OCI-LY3 (cell line): ENCODE data around the gene PCSK5.

Experiments
- H2AFZ ChIP-seq: fragments of 200-600, 300-600 bp; shearing (Covaris generic); 2 replicates; pipeline ENCODE4 v1.6.0; 2014; ENCODE audit warnings: antibody characterized with exemption, low read depth, low read length
- H3K27ac ChIP-seq: fragments of 200-600, 300-600 bp; sonication (generic); 2 replicates; pipeline ENCODE4 v1.5.1; 2014; ENCODE audit warnings: mild to moderate bottlenecking, low read length, moderate library complexity, mixed read lengths
- H3K27me3 ChIP-seq: fragments of 200-600, 300-600 bp; sonication (generic); 2 replicates; pipeline ENCODE4 v1.6.1; 2014; ENCODE audit warnings: low read depth, low read length, mixed read lengths
- H3K36me3 ChIP-seq: fragments of 200-600, 300-600 bp; sonication (generic); replicated peaks from 2 replicates; pipeline ENCODE3; 2014; ENCODE audit warnings: low read depth, low read length, mixed read lengths
- H3K4me1 ChIP-seq: fragments of 300-600, 200-600 bp; sonication (generic); 2 replicates; pipeline ENCODE4 v1.6.1; 2014; ENCODE audit warnings: low read length, mixed read lengths
- H3K4me2 ChIP-seq: fragments of 200-600, 300-600 bp; sonication (generic); 2 replicates; pipeline ENCODE4 v1.6.1; 2014; ENCODE audit warnings: low read length, mixed read lengths
- H3K4me3 ChIP-seq: fragments of 300-600, 200-600 bp; sonication (generic); 2 replicates; pipeline ENCODE4 v1.5.1; 2014; ENCODE audit warnings: antibody characterized with exemption, mild to moderate bottlenecking, low read length, moderate library complexity
- H3K79me2 ChIP-seq: fragments of 300-600, 200-600 bp; shearing (Covaris generic); 2 replicates; pipeline ENCODE4 v1.6.1; 2014; ENCODE audit warnings: mild to moderate bottlenecking, low read length, mixed read lengths
- H3K9ac ChIP-seq: fragments of 300-600, 200-600 bp; shearing (Covaris generic); 2 replicates; pipeline ENCODE4 v1.6.0; 2014; ENCODE audit warnings: mild to moderate bottlenecking, low read length, moderate library complexity
- H3K9me3 ChIP-seq: fragments of 200-600, 300-600 bp; shearing (Covaris generic); 2 replicates; pipeline ENCODE4 v1.6.1; 2014; ENCODE audit warnings: low read length, mixed read lengths; ENCODE audit not compliant: insufficient read depth
- H4K20me1 ChIP-seq: fragments of 200-600, 300-600 bp; sonication (generic); 2 replicates; pipeline ENCODE4 v1.6.1; 2016; ENCODE audit warnings: low read length, mixed read lengths; ENCODE audit not compliant: insufficient read depth
- EZH2phosphoT487 ChIP-seq: fragments of 200-600 bp; shearing (Covaris generic); IDR thresholded peaks from 2 replicates; pipeline ENCODE4 v1.6.1; 2018; ENCODE audit warnings: antibody characterized with exemption, mixed run types, low read depth
- TF ChIP-seq, protein P1 (sequence below): fragments of 200-600, 300-600 bp; sonication (generic); IDR thresholded peaks from 2 replicates; pipeline ENCODE4 v1.5.1; 2014; ENCODE audit warnings: antibody characterized with exemption, low read length, low read depth

Gene PCSK5

DNA sequence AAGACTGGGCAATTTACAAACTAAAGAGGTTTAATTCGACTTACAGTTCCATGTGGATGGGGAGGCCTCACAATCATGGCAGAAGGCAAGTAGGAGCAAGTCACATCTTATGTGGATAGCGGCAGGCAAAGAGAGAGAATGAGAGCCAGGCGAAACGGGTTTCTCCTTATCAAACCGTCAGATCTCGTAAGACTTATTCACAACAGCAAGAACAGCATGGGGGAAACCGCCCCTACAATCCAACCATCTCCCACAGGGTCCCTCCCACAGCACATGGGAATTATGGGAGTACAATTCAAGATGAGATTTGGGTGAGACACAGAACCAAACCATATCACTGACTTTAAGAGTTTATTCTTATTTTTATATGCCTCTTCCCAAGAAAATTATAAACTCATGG, 443.5 kb downstream of the PCSK5 start:
- peaks cover 17% of the 10 kb centered on the region; the same call in 1 of the 2 replicates for H3K27me3 ChIP-seq
- no peaks in the 10 kb centered on the region for H4K20me1 ChIP-seq
- H3K4me2 ChIP-seq = no peak overlapping the region
- H3K27ac ChIP-seq = no peak overlapping the region
- H3K9ac ChIP-seq = no peak overlapping the region
- no peak overlapping the region for H2AFZ ChIP-seq
- H3K4me1 ChIP-seq = no peaks in the 10 kb centered on the region
- no peak for TF ChIP-seq EZH2phosphoT487
- TF ChIP-seq, protein P1, sequence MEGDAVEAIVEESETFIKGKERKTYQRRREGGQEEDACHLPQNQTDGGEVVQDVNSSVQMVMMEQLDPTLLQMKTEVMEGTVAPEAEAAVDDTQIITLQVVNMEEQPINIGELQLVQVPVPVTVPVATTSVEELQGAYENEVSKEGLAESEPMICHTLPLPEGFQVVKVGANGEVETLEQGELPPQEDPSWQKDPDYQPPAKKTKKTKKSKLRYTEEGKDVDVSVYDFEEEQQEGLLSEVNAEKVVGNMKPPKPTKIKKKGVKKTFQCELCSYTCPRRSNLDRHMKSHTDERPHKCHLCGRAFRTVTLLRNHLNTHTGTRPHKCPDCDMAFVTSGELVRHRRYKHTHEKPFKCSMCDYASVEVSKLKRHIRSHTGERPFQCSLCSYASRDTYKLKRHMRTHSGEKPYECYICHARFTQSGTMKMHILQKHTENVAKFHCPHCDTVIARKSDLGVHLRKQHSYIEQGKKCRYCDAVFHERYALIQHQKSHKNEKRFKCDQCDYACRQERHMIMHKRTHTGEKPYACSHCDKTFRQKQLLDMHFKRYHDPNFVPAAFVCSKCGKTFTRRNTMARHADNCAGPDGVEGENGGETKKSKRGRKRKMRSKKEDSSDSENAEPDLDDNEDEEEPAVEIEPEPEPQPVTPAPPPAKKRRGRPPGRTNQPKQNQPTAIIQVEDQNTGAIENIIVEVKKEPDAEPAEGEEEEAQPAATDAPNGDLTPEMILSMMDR = no peak
- no peaks in the 10 kb centered on the region for H3K36me3 ChIP-seq
- no peaks in the 10 kb centered on the region for H3K79me2 ChIP-seq
- H3K9me3 ChIP-seq = no peaks in the 10 kb centered on the region
- no peak overlapping the region for H3K4me3 ChIP-seq

DNA sequence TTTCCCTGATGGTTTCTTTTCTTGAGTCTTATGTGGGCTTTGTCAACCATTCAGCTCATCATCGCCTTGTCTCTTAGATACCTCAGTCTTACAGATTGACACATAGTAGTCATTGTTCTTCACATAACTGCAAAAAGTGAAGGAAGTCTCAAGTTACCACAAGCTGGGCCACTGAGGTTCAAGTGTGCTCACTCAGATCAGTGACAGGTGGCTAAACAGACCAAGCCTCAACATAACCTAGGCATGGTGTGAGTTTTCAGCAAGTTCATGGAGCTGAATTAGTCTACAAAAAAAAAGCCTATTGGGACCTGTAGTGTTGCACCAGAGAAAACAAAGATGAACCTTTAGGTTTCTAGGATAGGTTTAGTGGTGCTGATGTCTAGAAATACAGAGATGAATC, 445.6 kb downstream of the PCSK5 start:
- Histone ChIP-seq H3K4me3 (no peak overlapping the region), H3K9me3 (no peaks in the 10 kb centered on the region), H3K4me2 (no peak overlapping the region), H3K4me1 (no peaks in the 10 kb centered on the region), H3K27me3 (peaks cover 17% of the 10 kb centered on the region; the same call in 1 of the 2 replicates), H2AFZ (no peak overlapping the region), H3K27ac (no peak overlapping the region), H3K36me3 (no peaks in the 10 kb centered on the region), H4K20me1 (no peaks in the 10 kb centered on the region), H3K9ac (no peak overlapping the region), H3K79me2 (no peaks in the 10 kb centered on the region)
- no peak for TF ChIP-seq EZH2phosphoT487
- TF ChIP-seq, protein P1 = no peak

GRCh38 chr9:76338418-76338817, 447.9 kb downstream of the PCSK5 start:
- Histone ChIP-seq H3K4me2 (no peak overlapping the region), H4K20me1 (no peaks in the 10 kb centered on the region), H2AFZ (no peak overlapping the region), H3K27me3 (peaks cover 11% of the 10 kb centered on the region; the same call in 1 of the 2 replicates), H3K9ac (no peak overlapping the region), H3K9me3 (no peaks in the 10 kb centered on the region), H3K27ac (no peak overlapping the region), H3K79me2 (no peaks in the 10 kb centered on the region), H3K36me3 (no peaks in the 10 kb centered on the region), H3K4me3 (no peak overlapping the region), H3K4me1 (no peaks in the 10 kb centered on the region)
- TF ChIP-seq, protein P1 = no peak
- no peak for TF ChIP-seq EZH2phosphoT487

DNA sequence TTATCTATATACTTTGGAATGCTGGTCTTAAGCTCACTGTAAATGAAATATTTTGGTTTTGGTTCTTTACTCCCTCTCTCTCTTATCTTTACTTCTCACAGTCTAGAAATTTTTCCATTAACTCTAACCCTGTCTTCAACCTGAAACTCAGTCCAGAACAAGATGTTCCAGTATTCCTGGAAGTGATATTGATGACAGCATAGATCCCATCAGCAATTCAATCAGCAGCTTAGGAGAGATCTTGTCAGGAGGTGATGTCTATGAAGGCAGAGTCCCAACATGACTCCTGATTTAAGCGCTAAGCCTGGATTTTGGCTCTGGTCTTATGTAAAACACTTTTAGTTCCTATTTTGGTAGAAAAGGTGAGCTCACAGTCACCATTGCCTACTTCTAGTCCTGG, 451.1 kb downstream of the PCSK5 start:
- no peaks in the 10 kb centered on the region for H3K79me2 ChIP-seq
- no peaks in the 10 kb centered on the region for H4K20me1 ChIP-seq
- H3K4me1 ChIP-seq = no peaks in the 10 kb centered on the region
- H2AFZ ChIP-seq = no peak overlapping the region
- no peaks in the 10 kb centered on the region for H3K36me3 ChIP-seq
- H3K9me3 ChIP-seq = no peaks in the 10 kb centered on the region
- no peaks in the 10 kb centered on the region for H3K27me3 ChIP-seq
- no peak overlapping the region for H3K27ac ChIP-seq
- TF ChIP-seq EZH2phosphoT487 = no peak
- TF ChIP-seq, protein P1 = no peak
- H3K4me2 ChIP-seq = no peak overlapping the region
- no peak overlapping the region for H3K4me3 ChIP-seq
- no peak overlapping the region for H3K9ac ChIP-seq
